ENCODE results near the gene P2RY4.

DNA sequence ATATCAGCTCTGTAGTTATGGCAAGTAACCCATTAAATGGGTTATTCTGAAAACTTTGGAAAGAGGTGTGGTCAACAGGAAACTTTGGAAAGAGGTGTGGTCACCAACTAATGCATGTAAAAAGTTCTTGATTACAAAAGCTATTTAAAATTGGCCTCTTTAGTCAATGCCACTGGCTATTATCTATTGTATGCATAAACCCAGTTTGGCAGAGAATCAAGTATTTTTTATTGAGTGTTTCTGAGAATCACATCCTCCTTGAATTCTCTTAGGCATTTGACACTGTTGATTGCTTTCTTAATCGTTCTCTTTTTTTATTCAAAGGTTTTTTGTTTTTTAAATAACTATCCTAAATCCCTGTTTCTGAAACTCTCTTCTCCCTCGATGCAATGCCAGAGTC lies 7.5 kb downstream of the P2RY4 start:
- TF ChIP-seq, protein P1, sequence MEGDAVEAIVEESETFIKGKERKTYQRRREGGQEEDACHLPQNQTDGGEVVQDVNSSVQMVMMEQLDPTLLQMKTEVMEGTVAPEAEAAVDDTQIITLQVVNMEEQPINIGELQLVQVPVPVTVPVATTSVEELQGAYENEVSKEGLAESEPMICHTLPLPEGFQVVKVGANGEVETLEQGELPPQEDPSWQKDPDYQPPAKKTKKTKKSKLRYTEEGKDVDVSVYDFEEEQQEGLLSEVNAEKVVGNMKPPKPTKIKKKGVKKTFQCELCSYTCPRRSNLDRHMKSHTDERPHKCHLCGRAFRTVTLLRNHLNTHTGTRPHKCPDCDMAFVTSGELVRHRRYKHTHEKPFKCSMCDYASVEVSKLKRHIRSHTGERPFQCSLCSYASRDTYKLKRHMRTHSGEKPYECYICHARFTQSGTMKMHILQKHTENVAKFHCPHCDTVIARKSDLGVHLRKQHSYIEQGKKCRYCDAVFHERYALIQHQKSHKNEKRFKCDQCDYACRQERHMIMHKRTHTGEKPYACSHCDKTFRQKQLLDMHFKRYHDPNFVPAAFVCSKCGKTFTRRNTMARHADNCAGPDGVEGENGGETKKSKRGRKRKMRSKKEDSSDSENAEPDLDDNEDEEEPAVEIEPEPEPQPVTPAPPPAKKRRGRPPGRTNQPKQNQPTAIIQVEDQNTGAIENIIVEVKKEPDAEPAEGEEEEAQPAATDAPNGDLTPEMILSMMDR (IDR thresholded peaks at IDR 0.05) = no peak
- no peak for TF ChIP-seq SIN3A (IDR thresholded peaks at IDR 0.05; ENCODE audit: borderline replicate concordance, insufficient read depth, low read depth, low read length)

Data from Panc1 (cell line).